Measurements from ENCODE around the gene MCUB.
"Not testable (repeated sequence)": the region's sequence is repeated elsewhere in the genome, so short reads cannot be mapped to it uniquely, and the experiment has no call there.

MCUB gene

DNA sequence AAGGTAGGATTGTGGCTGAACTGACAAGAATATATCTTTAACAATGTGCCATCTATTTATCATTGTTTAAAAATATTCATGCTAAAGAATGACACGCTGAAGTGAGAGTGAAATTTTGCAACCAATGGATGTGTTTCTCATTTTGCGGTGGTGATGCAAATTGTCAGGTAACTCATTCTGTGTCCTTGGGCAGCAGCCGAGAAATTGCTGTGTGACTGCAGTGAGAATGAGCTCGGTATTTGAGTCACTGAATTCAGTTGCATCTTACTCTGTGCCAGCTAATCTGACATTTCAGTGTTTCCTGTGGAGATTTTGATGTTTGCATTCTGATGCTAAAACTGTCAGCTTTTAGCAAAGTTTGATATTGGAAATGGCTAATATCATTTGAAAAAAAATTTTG, 28.1 kb downstream of the MCUB start:
- Histone ChIP-seq H3K4me1 (ENCODE audit: control insufficient read depth, insufficient read depth, low read length) (no peaks in the 10 kb centered on the region), H3K4me2 (ENCODE audit: low read length) (no peak overlapping the region), H3K27me3 (ENCODE audit: control insufficient read depth, insufficient read depth, low read length) (no peaks in the 10 kb centered on the region), H3K4me3 (ENCODE audit: low read length) (no peak overlapping the region), H3K9ac (ENCODE audit: low read depth, low read length) (no peak overlapping the region), H3K36me3 (ENCODE audit: insufficient read depth, low read length) (no peaks in the 10 kb centered on the region), H3K9me3 (replicated peaks; ENCODE audit: low read length) (no peaks in the 10 kb centered on the region)

- Histone ChIP-seq H3K4me2 (ENCODE audit: low read length) (no peak overlapping the region), H3K4me3 (ENCODE audit: low read length) (no peak overlapping the region), H3K4me1 (ENCODE audit: control insufficient read depth, insufficient read depth, low read length) (no peaks in the 10 kb centered on the region), H3K9me3 (replicated peaks; ENCODE audit: low read length) (no peaks in the 10 kb centered on the region), H3K27me3 (ENCODE audit: control insufficient read depth, insufficient read depth, low read length) (no peaks in the 10 kb centered on the region), H3K9ac (ENCODE audit: low read depth, low read length) (no peak overlapping the region), H3K36me3 (ENCODE audit: insufficient read depth, low read length) (no peaks in the 10 kb centered on the region)
These were observed 29.1 kb downstream of the MCUB start for GRCh38 chr4:109589119-109589518.

DNA sequence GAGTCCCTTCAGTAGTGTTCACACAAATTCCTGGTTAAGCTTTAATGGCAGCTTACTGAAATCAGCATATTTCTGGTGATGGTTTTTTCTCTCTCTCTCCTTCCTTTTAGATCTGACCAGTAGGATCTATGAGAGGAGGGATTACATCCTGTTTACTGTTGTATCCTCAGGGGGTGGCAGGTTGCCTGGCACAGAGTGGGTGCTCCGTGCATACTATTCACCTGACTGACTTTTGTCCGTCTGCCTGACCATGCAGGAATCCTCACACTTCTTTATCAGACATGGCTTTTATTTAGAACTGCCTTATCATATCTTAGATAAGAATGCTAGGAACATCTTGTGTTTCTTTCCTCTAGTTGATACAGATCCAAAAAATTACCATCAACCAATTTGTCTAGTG, 29.6 kb downstream of the MCUB start:
- H3K4me2 ChIP-seq (ENCODE audit: low read length) = no peak overlapping the region
- H3K36me3 ChIP-seq (ENCODE audit: insufficient read depth, low read length) = no peaks in the 10 kb centered on the region
- H3K4me3 ChIP-seq (ENCODE audit: low read length) = no peak overlapping the region
- no peaks in the 10 kb centered on the region for H3K9me3 ChIP-seq (replicated peaks; ENCODE audit: low read length)
- H3K9ac ChIP-seq (ENCODE audit: low read depth, low read length) = no peak overlapping the region
- H3K27me3 ChIP-seq (ENCODE audit: control insufficient read depth, insufficient read depth, low read length) = no peaks in the 10 kb centered on the region
- H3K4me1 ChIP-seq (ENCODE audit: control insufficient read depth, insufficient read depth, low read length) = no peaks in the 10 kb centered on the region

GRCh38 chr4:109590905-109591304, 30.9 kb downstream of the MCUB start:
- Histone ChIP-seq H3K36me3 (ENCODE audit: insufficient read depth, low read length) (no peaks in the 10 kb centered on the region), H3K4me3 (ENCODE audit: low read length) (no peak overlapping the region), H3K4me1 (ENCODE audit: control insufficient read depth, insufficient read depth, low read length) (no peaks in the 10 kb centered on the region), H3K27me3 (ENCODE audit: control insufficient read depth, insufficient read depth, low read length) (no peaks in the 10 kb centered on the region), H3K9ac (ENCODE audit: low read depth, low read length) (no peak overlapping the region), H3K9me3 (replicated peaks; ENCODE audit: low read length) (no peaks in the 10 kb centered on the region), H3K4me2 (ENCODE audit: low read length) (no peak overlapping the region)

GRCh38 chr4:109592367-109592766, 32.3 kb downstream of the MCUB start:
- no peak overlapping the region for H3K4me3 ChIP-seq (ENCODE audit: low read length)
- H3K4me2 ChIP-seq (ENCODE audit: low read length) = no peak overlapping the region
- no peaks in the 10 kb centered on the region for H3K9me3 ChIP-seq (replicated peaks; ENCODE audit: low read length)
- H3K9ac ChIP-seq (ENCODE audit: low read depth, low read length) = no peak overlapping the region
- no peaks in the 10 kb centered on the region for H3K36me3 ChIP-seq (ENCODE audit: insufficient read depth, low read length)
- no peaks in the 10 kb centered on the region for H3K4me1 ChIP-seq (ENCODE audit: control insufficient read depth, insufficient read depth, low read length)
- H3K27me3 ChIP-seq (ENCODE audit: control insufficient read depth, insufficient read depth, low read length) = no peaks in the 10 kb centered on the region

DNA sequence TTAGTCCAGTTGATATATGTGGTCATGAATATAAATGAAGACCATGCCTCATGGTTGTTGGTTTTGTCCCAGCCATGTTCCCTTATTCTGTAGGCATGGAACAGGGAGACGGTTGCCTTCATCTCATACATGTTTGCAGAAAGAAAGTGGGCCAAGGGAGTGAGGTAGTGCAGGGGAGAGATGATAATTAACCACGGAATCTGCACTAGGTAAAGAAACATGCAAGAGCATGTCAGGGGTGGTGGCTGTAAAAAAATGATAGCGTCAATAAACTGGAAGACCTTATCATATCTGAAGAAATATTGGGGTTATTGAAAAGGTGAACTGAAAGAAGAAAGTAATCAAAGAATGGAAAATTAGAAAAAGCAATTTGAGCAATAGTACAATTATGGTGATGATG, 35.1 kb downstream of the MCUB start:
- H3K9me3 ChIP-seq (replicated peaks; ENCODE audit: low read length); H3K4me3 ChIP-seq (ENCODE audit: low read length): not testable (repeated sequence)

GRCh38 chr4:109596420-109597085, 36.5 kb downstream of the MCUB start:
- H3K27me3 ChIP-seq (ENCODE audit: control insufficient read depth, insufficient read depth, low read length); H3K9me3 ChIP-seq (replicated peaks; ENCODE audit: low read length); H3K4me2 ChIP-seq (ENCODE audit: low read length); H3K9ac ChIP-seq (ENCODE audit: low read depth, low read length); H3K4me3 ChIP-seq (ENCODE audit: low read length); H3K36me3 ChIP-seq (ENCODE audit: insufficient read depth, low read length); H3K4me1 ChIP-seq (ENCODE audit: control insufficient read depth, insufficient read depth, low read length): not testable (repeated sequence)

More for the DNA sequence above, 35.1 kb downstream of the MCUB start:
- H3K9ac ChIP-seq (ENCODE audit: low read depth, low read length); H3K4me1 ChIP-seq (ENCODE audit: control insufficient read depth, insufficient read depth, low read length); H3K36me3 ChIP-seq (ENCODE audit: insufficient read depth, low read length); H3K4me2 ChIP-seq (ENCODE audit: low read length); H3K27me3 ChIP-seq (ENCODE audit: control insufficient read depth, insufficient read depth, low read length): not testable (repeated sequence)

DNA sequence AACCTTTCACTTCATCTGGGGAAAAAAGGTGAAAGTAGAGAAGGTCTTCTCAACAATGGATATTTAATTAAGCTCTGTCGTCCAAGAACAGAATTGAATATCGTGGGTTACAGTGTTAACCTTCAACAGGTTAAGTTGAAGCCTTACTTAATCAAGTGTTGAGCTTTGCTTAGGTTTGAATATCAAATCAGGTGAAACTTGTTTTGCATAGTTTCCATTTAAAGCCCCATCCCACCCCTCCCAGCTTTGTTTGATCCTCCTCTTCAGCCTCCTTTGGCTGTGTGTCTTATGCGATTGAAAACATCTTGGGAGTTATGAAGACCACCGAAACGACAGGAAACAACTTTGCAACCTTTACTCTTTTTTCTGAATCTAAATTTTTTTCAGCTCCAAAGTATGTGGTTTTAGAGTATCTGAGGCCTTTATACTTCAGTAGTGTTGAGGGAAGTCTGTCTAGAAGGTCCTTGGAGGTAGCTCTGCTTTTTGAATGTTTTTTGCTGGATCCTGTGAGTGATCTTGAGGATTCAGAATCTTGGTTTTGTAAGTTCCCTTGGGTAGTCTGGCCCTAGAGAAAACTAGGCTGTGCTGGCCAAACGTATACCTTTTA, 39.1 kb downstream of the MCUB start:
- Histone ChIP-seq H3K36me3 (ENCODE audit: insufficient read depth, low read length) (no peaks in the 10 kb centered on the region), H3K4me3 (ENCODE audit: low read length) (no peak overlapping the region), H3K4me2 (ENCODE audit: low read length) (no peak overlapping the region), H3K4me1 (ENCODE audit: control insufficient read depth, insufficient read depth, low read length) (no peaks in the 10 kb centered on the region), H3K9me3 (replicated peaks; ENCODE audit: low read length) (no peaks in the 10 kb centered on the region), H3K27me3 (ENCODE audit: control insufficient read depth, insufficient read depth, low read length) (no peaks in the 10 kb centered on the region), H3K9ac (ENCODE audit: low read depth, low read length) (no peak overlapping the region)

DNA sequence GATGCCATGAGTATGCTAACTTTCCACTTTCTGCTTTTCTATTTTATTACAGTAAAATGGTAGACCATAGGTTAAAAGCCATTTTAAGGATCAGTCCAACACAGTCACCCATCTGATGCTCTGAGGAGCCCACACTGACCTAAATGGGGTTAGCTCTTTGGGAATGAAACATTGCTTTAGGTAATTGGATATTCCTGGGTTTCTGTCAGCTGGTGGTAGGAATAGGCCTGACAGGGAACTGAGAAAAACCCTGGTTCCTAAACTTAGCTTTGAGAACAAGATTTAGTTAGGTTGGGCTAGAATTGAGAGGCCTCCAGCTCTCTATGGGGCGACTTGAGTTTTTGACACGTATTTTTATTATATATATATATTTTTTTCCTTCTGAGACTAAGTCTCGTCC, 40.4 kb downstream of the MCUB start:
- Histone ChIP-seq H3K36me3 (ENCODE audit: insufficient read depth, low read length) (no peaks in the 10 kb centered on the region), H3K9ac (ENCODE audit: low read depth, low read length) (no peak overlapping the region), H3K4me3 (ENCODE audit: low read length) (no peak overlapping the region), H3K9me3 (replicated peaks; ENCODE audit: low read length) (no peaks in the 10 kb centered on the region), H3K4me1 (ENCODE audit: control insufficient read depth, insufficient read depth, low read length) (no peaks in the 10 kb centered on the region), H3K27me3 (ENCODE audit: control insufficient read depth, insufficient read depth, low read length) (no peaks in the 10 kb centered on the region), H3K4me2 (ENCODE audit: low read length) (no peak overlapping the region)

- no peaks in the 10 kb centered on the region for H3K9me3 ChIP-seq (replicated peaks; ENCODE audit: low read length)
- no peaks in the 10 kb centered on the region for H3K36me3 ChIP-seq (ENCODE audit: insufficient read depth, low read length)
- no peak overlapping the region for H3K4me2 ChIP-seq (ENCODE audit: low read length)
- no peak overlapping the region for H3K4me3 ChIP-seq (ENCODE audit: low read length)
- no peaks in the 10 kb centered on the region for H3K4me1 ChIP-seq (ENCODE audit: control insufficient read depth, insufficient read depth, low read length)
- no peaks in the 10 kb centered on the region for H3K27me3 ChIP-seq (ENCODE audit: control insufficient read depth, insufficient read depth, low read length)
- H3K9ac ChIP-seq (ENCODE audit: low read depth, low read length) = no peak overlapping the region
These were observed 41.3 kb downstream of the MCUB start for GRCh38 chr4:109601336-109601735.

DNA sequence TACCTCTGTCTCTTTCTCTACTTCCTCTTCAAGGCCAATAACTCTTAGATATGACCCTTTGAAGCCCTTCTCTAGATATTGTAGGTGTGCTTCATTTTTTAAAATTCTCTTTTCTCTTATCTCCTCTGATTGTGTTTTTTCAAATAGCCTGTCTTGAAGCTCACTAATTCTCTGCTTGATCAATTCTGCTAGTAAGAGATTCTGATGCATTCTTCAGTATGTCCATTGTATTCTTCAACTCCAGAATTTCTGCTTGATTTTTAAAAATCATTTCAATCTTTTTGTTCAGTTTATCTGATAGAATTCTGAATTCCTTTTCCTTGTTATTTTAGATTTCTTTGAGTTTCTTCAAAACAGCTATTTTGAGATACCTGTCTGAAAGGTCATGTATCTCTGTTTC, 47.9 kb downstream of the MCUB start:
- no peak overlapping the region for H3K4me2 ChIP-seq (ENCODE audit: low read length)
- H3K36me3 ChIP-seq (ENCODE audit: insufficient read depth, low read length) = no peaks in the 10 kb centered on the region
- no peak overlapping the region for H3K9ac ChIP-seq (ENCODE audit: low read depth, low read length)
- H3K4me3 ChIP-seq (ENCODE audit: low read length) = no peak overlapping the region
- H3K4me1 ChIP-seq (ENCODE audit: control insufficient read depth, insufficient read depth, low read length) = no peaks in the 10 kb centered on the region
- no peaks in the 10 kb centered on the region for H3K27me3 ChIP-seq (ENCODE audit: control insufficient read depth, insufficient read depth, low read length)
- H3K9me3 ChIP-seq (replicated peaks; ENCODE audit: low read length) = no peaks in the 10 kb centered on the region

- H3K36me3 ChIP-seq (ENCODE audit: insufficient read depth, low read length) = no peaks in the 10 kb centered on the region
- no peaks in the 10 kb centered on the region for H3K9me3 ChIP-seq (replicated peaks; ENCODE audit: low read length)
- no peaks in the 10 kb centered on the region for H3K27me3 ChIP-seq (ENCODE audit: control insufficient read depth, insufficient read depth, low read length)
- H3K4me3 ChIP-seq (ENCODE audit: low read length) = no peak overlapping the region
- H3K4me2 ChIP-seq (ENCODE audit: low read length) = no peak overlapping the region
- no peaks in the 10 kb centered on the region for H3K4me1 ChIP-seq (ENCODE audit: control insufficient read depth, insufficient read depth, low read length)
- H3K9ac ChIP-seq (ENCODE audit: low read depth, low read length) = no peak overlapping the region
These were observed 48.8 kb downstream of the MCUB start for GRCh38 chr4:109608879-109609278.

All from skeletal muscle satellite cell (primary cell).